Jurkat, Clone E6-1 (cell line): ENCODE results near the gene GPR63.

Experiments
- DNase-seq: peaks from one replicate; pipeline ENCODE4 v3.0.0-alpha.2; 2011; ENCODE audit warnings: low read depth, low spot score
- H3K4me3 ChIP-seq: 2 replicates; pipeline ENCODE4 v1.5.1; 2011; ENCODE audit warnings: mild to moderate bottlenecking, low read length, control low read depth, moderate library complexity

GPR63 gene

GRCh38 chr6:96777113-96777512 is 60.2 kb downstream of the GPR63 start:
- DNase-seq, result no peak
- H3K4me3 ChIP-seq, result no peak overlapping the region

GRCh38 chr6:96775727-96776400 is 61.4 kb downstream of the GPR63 start:
- H3K4me3 ChIP-seq, result no peak overlapping the region
- DNase-seq, result no peak

GRCh38 chr6:96766769-96767168 is 70.5 kb downstream of the GPR63 start:
- no peak overlapping the region for H3K4me3 ChIP-seq
- DNase-seq, result no peak

GRCh38 chr6:96762599-96762998 is 74.7 kb downstream of the GPR63 start:
- H3K4me3 ChIP-seq, result no peak overlapping the region
- no peak for DNase-seq

- no peak overlapping the region for H3K4me3 ChIP-seq
- no peak for DNase-seq
These were observed 75.5 kb downstream of the GPR63 start for GRCh38 chr6:96761794-96762193.

GRCh38 chr6:96760153-96760687 is 77.1 kb downstream of the GPR63 start:
- peak; percentile 8 for DNase-seq
- H3K4me3 ChIP-seq, result no peak overlapping the region

- no peak overlapping the region for H3K4me3 ChIP-seq
- no peak for DNase-seq
These were observed 82.2 kb downstream of the GPR63 start for GRCh38 chr6:96755096-96755495.

GRCh38 chr6:96749891-96750290 is 87.4 kb downstream of the GPR63 start:
- DNase-seq, result no peak
- H3K4me3 ChIP-seq, result no peak overlapping the region
